GM19193 (cell line): ENCODE measurements around the gene MANSC1.

ENCODE experiments used
- POLR2A ChIP-seq: IDR thresholded peaks from 4 replicates; pipeline ENCODE4 v1.6.1; 2011; ENCODE audit not compliant: insufficient read depth, insufficient read length; ENCODE audit errors: extremely low read depth

The MANSC1 gene

DNA sequence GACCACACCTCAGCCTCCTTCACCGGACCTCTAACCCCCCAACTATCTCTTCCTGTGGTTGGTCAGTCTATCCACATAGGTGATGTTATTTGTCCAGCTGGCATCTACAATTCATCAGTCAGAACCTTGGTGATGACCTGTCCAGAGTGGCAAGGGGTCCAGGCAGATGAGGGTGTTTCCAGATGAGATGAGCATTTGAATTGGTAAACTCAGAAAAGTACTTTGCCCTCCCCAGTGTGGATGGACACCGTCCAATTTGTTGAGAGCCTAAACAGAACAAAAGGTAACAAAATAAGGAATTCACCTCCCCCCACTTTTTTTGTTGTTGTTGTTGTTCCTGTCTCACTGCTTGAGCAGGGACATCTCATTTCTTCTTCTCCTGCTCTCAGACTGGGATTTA, 48.9 kb downstream of the MANSC1 start:
- TF ChIP-seq POLR2A: no peak

DNA sequence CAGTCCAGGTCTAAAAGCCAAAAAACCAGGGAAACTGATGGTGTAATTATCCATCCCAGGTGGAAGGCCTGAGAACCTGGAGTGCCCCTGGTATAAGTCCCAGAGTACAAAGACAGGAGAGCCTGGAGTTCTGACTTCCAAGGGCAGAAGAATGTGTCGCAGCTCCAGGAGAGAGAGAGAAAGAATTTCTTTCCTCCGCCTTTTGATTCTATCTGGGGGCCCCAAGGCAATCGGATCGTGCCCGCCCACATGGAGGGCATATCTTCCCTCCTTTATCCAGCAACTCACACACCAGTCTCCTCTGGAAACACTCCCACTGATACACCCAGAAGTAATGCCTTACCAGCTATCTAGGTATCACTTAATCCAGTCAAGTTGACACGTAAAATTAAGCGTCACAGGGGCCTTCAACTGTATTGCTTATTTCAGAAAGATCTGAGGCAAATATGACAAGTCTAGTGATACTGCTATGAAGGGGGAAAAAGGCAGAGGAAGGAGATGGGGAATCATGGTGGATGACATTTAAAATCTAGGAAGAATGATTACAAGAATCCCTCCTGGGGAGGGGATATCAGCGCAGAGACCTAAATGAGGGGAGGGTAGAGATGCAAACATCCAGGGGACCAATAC, 52.7 kb downstream of the MANSC1 start:
- TF ChIP-seq POLR2A: no peak

DNA sequence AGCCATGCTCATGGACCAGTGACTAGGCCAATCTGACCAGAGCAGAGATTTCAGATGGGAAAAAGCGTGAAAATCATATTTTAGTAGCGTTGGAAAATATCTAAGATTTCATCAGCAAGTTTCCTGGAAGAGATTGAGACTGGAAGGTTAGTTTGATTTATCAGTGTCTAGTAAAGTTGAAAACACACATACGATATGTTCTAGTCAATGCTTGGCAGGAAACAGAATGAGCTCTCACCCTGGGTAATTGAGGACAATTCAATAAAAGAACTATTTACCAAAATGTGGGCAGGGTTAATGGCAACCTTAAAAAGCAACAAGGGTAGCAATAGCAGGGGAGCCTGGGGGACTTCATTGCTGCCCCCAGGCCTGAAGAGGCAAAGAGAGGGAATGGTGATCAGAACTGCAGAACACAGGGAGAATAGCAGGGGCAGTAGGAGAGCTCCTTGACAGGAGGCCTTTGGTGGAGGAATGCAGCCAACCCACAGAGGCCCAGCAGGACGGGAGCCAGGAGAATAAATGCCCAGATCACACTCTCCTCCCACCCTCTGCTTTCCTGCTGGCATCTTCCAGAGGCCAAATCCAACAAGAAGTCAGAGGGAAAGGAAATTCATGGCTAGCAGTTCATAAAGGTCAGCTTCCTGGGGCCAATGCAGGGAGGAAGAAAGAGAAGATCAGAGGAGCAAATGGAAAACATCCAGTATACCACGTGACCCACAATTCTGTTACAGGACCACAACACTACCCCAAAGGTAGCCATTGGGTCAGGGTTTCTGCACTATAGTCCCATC, 55.6 kb downstream of the MANSC1 start:
- TF ChIP-seq POLR2A: no peak

DNA sequence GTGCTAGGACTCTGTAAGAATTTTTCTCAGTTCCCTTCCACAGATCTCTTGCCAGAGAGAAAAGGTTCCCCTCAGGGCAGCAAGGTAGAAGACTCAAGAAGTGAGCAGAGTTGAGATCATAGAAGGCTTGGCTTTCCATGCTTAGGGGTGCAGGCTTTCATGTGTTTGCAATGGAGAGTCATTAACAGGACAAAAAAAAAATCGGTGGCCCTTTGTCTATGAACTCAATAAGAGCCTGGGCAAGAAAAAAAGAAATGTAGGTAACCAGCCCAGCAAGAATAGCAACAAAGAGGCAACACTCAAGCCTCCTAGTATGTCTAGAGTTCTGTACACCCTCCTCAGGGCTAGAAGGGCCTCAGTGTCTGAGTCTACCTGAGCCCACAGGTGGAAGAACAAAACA, 59.8 kb downstream of the MANSC1 start:
- no peak for TF ChIP-seq POLR2A

- no peak for TF ChIP-seq POLR2A
Measured at GRCh38 chr12:12286441-12286840, 63.6 kb downstream of the MANSC1 start.

GRCh38 chr12:12282761-12283425, 67.1 kb downstream of the MANSC1 start:
- TF ChIP-seq POLR2A: no peak

- TF ChIP-seq POLR2A: no peak
Measured at GRCh38 chr12:12282202-12282601, 67.8 kb downstream of the MANSC1 start.

DNA sequence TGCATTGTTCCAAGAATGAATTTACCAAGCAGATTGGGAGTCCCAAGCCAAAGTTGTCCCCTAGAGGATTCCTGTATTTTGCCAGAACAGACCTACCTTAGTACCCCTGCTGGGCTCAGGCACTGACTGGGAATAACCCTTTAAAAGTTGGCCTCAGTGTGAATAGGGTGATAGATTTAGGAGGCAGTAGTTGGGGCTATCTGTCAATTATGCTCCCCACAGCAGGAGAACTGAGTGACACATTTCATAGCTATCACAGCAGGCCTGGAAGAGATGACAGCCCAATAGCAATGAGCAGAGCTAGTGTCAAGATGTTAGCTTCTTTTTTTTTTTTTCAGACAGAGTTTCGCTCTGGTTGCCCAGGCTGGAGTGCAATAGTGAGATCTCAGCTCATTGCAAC, 68.9 kb downstream of the MANSC1 start:
- no peak for TF ChIP-seq POLR2A

- TF ChIP-seq POLR2A: no peak
Measured at GRCh38 chr12:12278899-12279298, 71.1 kb downstream of the MANSC1 start.
